ENCODE data around the gene PTPDC1. TPM values are rescaled to one million over a fixed set of nuclear protein-coding genes. Genes with fewer than 3 reads are reported as not detected.
A peak's percentile ranks its signal among the peaks of the same experiment; 100 is the strongest.

The PTPDC1 gene
- total RNA-seq, 1 donor from 2014 or later = 15.9 TPM

DNA sequence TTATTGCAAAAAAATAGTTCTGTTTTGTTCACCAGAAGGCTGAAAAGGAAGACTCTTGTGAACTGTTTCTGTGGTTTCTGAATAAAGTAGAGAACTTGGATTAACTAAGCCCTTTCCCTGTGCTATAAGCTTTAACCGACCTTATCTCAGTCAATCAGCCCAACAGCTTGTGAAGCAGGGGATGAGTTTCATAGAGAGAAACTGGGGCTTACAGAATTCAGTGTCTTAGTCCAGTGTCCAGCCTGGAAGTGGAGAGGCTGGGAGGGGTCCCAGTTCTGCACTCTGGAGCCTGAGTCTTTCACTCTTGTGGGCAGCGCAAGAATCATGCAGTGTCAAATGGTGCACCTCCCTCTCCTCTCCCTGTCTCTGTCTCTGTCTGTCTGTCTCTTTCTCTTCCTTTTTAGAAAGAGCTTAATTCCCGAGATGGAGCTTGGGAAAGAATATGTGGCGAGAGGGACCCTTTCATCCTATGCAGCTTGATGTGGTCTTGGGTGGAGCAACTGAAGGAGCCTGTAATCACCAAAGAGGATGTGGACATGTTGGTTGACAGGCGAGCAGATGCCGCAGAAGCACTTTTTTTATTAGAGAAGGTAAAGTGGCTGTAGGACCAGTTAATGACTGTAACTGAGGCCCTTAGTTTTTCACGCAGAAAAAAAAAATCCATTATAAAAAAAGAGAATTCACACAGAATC lies 17.0 kb downstream of the PTPDC1 start:
- Histone ChIP-seq H3K79me2 (ENCODE audit: low read depth) (no peaks in the 10 kb centered on the region), H3K9ac (no peak overlapping the region), H4K20me1 (ENCODE audit: low read depth) (no peaks in the 10 kb centered on the region), H3K4me3 (no peak overlapping the region), H3K27ac (peak overlapping the region; percentile 29), H3K4me2 (no peak overlapping the region), H3K4me1 (no peaks in the 10 kb centered on the region), H3K27me3 (no peaks in the 10 kb centered on the region), H3K9me3 (ENCODE audit: low read depth) (no peaks in the 10 kb centered on the region), H3K36me3 (no peaks in the 10 kb centered on the region), H2AFZ (replicated peaks) (no peak overlapping the region), H3F3A (ENCODE audit: low read depth) (no peaks in the 10 kb centered on the region)
- no peak overlapping the region for H3K27ac Mint-ChIP-seq
- no peak for DNase-seq (ENCODE audit: low spot score)
- TF ChIP-seq EZH2 (IDR thresholded peaks at IDR 0.05) (no peak), EZH2phosphoT487 (IDR thresholded peaks at IDR 0.05) (no peak)
- TF ChIP-seq, protein P1, sequence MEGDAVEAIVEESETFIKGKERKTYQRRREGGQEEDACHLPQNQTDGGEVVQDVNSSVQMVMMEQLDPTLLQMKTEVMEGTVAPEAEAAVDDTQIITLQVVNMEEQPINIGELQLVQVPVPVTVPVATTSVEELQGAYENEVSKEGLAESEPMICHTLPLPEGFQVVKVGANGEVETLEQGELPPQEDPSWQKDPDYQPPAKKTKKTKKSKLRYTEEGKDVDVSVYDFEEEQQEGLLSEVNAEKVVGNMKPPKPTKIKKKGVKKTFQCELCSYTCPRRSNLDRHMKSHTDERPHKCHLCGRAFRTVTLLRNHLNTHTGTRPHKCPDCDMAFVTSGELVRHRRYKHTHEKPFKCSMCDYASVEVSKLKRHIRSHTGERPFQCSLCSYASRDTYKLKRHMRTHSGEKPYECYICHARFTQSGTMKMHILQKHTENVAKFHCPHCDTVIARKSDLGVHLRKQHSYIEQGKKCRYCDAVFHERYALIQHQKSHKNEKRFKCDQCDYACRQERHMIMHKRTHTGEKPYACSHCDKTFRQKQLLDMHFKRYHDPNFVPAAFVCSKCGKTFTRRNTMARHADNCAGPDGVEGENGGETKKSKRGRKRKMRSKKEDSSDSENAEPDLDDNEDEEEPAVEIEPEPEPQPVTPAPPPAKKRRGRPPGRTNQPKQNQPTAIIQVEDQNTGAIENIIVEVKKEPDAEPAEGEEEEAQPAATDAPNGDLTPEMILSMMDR (IDR thresholded peaks at IDR 0.05) = no peak
- no peaks in the 10 kb centered on the region for H3K9me3 Mint-ChIP-seq
- H3K27me3 Mint-ChIP-seq (ENCODE audit: insufficient read depth, low read depth) = no peaks in the 10 kb centered on the region
- H3K36me3 Mint-ChIP-seq = peaks cover 15% of the 10 kb centered on the region
- no peaks in the 10 kb centered on the region for H3K4me1 Mint-ChIP-seq
- no peak overlapping the region for H3K4me3 Mint-ChIP-seq

- H3K36me3 ChIP-seq = no peaks in the 10 kb centered on the region
- Mint-ChIP-seq H3K27ac (no peak overlapping the region), H3K4me1 (no peaks in the 10 kb centered on the region), H3K9me3 (peaks cover 5% of the 10 kb centered on the region), H3K27me3 (ENCODE audit: insufficient read depth, low read depth) (peaks cover 3% of the 10 kb centered on the region), H3K36me3 (peaks cover 16% of the 10 kb centered on the region), H3K4me3 (no peak overlapping the region)
- no peak for DNase-seq (ENCODE audit: low spot score)
- H3K4me2 ChIP-seq = no peak overlapping the region
- H3K27me3 ChIP-seq = no peaks in the 10 kb centered on the region
- no peaks in the 10 kb centered on the region for H3K4me1 ChIP-seq
- no peaks in the 10 kb centered on the region for H3K9me3 ChIP-seq (ENCODE audit: low read depth)
- TF ChIP-seq EZH2phosphoT487 (IDR thresholded peaks at IDR 0.05) (no peak), EZH2 (IDR thresholded peaks at IDR 0.05) (no peak)
- TF ChIP-seq, protein P1 (IDR thresholded peaks at IDR 0.05) = no peak
- H3K27ac ChIP-seq = no peak overlapping the region
- no peaks in the 10 kb centered on the region for H4K20me1 ChIP-seq (ENCODE audit: low read depth)
- no peak overlapping the region for H3K4me3 ChIP-seq
- no peaks in the 10 kb centered on the region for H3F3A ChIP-seq (ENCODE audit: low read depth)
- H3K79me2 ChIP-seq (ENCODE audit: low read depth) = no peaks in the 10 kb centered on the region
- no peak overlapping the region for H3K9ac ChIP-seq
- H2AFZ ChIP-seq (replicated peaks) = no peak overlapping the region
Observed at GRCh38 chr9:94108584-94108983, 24.3 kb downstream of the PTPDC1 start.

GRCh38 chr9:94110821-94111252 lies 26.6 kb downstream of the PTPDC1 start:
- no peaks in the 10 kb centered on the region for H4K20me1 ChIP-seq (ENCODE audit: low read depth)
- TF ChIP-seq EZH2 (IDR thresholded peaks at IDR 0.05) (no peak), EZH2phosphoT487 (IDR thresholded peaks at IDR 0.05) (no peak)
- TF ChIP-seq, protein P1 (IDR thresholded peaks at IDR 0.05) = no peak
- Mint-ChIP-seq H3K36me3 (peaks cover 9% of the 10 kb centered on the region), H3K27me3 (ENCODE audit: insufficient read depth, low read depth) (peaks cover 3% of the 10 kb centered on the region), H3K4me3 (no peak overlapping the region), H3K4me1 (no peaks in the 10 kb centered on the region), H3K9me3 (peaks cover 5% of the 10 kb centered on the region), H3K27ac (no peak overlapping the region)
- H3F3A ChIP-seq (ENCODE audit: low read depth) = no peaks in the 10 kb centered on the region
- H3K27me3 ChIP-seq = no peaks in the 10 kb centered on the region
- no peak for DNase-seq (ENCODE audit: low spot score)
- H3K27ac ChIP-seq = no peak overlapping the region
- no peaks in the 10 kb centered on the region for H3K36me3 ChIP-seq
- H3K4me2 ChIP-seq = no peak overlapping the region
- no peak overlapping the region for H3K9ac ChIP-seq
- H2AFZ ChIP-seq (replicated peaks) = no peak overlapping the region
- no peaks in the 10 kb centered on the region for H3K4me1 ChIP-seq
- H3K79me2 ChIP-seq (ENCODE audit: low read depth) = no peaks in the 10 kb centered on the region
- H3K4me3 ChIP-seq = no peak overlapping the region
- no peaks in the 10 kb centered on the region for H3K9me3 ChIP-seq (ENCODE audit: low read depth)
